Central memory CD8-positive, alpha-beta T cell (primary cell): ENCODE results near the gene SRA1.

Source experiments
- ATAC-seq: fragments of 150-1000 bp; cut with Tn5 transposase; replicated peaks from 2 replicates; pipeline ENCODE4 v1.10.0; 2022; ENCODE audit warnings: mild to moderate bottlenecking, moderate FRiP score, moderate number of reproducible peaks; ENCODE audit not compliant: poor library complexity, severe bottlenecking; ENCODE audit errors: extremely low read depth
- DNase-seq, 2 donors: peaks; one replicate each; pipeline ENCODE4 v3.0.0; 2021; ENCODE audit warnings: low spot score in 2 of 2
- H3K27ac Mint-ChIP-seq: one replicate; pipeline ENCODE4 v1.8.0; 2022; ENCODE audit warnings: low read depth, mild to moderate bottlenecking, moderate library complexity, mixed read lengths
- H3K27me3 Mint-ChIP-seq: one replicate; pipeline ENCODE4 v1.8.0; 2022; ENCODE audit warnings: mixed read lengths
- H3K36me3 Mint-ChIP-seq: one replicate; pipeline ENCODE4 v1.8.0; 2022; ENCODE audit warnings: mild to moderate bottlenecking, moderate library complexity, mixed read lengths; ENCODE audit not compliant: insufficient read depth
- H3K4me1 Mint-ChIP-seq: one replicate; pipeline ENCODE4 v1.8.0; 2022; ENCODE audit warnings: mixed read lengths
- H3K4me3 Mint-ChIP-seq: one replicate; pipeline ENCODE4 v1.8.0; 2022; ENCODE audit warnings: mild to moderate bottlenecking, moderate library complexity, mixed read lengths
- H3K9me3 Mint-ChIP-seq: one replicate; pipeline ENCODE4 v1.8.0; 2022; ENCODE audit warnings: mixed read lengths

The SRA1 gene

DNA sequence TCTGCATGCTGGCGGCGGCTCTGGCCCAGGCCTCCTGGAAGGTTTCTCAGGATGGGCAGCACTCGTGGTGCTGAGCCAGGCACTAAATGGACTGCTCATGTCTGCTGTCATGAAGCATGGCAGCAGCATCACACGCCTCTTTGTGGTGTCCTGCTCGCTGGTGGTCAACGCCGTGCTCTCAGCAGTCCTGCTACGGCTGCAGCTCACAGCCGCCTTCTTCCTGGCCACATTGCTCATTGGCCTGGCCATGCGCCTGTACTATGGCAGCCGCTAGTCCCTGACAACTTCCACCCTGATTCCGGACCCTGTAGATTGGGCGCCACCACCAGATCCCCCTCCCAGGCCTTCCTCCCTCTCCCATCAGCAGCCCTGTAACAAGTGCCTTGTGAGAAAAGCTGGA is 10.6 kb upstream of the SRA1 start:
- Mint-ChIP-seq H3K27ac (peak overlapping the region; percentile 94), H3K4me3 (no peak overlapping the region), H3K4me1 (peaks cover 59% of the 10 kb centered on the region), H3K36me3 (peaks cover 13% of the 10 kb centered on the region), H3K9me3 (no peaks in the 10 kb centered on the region), H3K27me3 (no peaks in the 10 kb centered on the region)
- DNase-seq (no peak), ATAC-seq (no peak)

DNA sequence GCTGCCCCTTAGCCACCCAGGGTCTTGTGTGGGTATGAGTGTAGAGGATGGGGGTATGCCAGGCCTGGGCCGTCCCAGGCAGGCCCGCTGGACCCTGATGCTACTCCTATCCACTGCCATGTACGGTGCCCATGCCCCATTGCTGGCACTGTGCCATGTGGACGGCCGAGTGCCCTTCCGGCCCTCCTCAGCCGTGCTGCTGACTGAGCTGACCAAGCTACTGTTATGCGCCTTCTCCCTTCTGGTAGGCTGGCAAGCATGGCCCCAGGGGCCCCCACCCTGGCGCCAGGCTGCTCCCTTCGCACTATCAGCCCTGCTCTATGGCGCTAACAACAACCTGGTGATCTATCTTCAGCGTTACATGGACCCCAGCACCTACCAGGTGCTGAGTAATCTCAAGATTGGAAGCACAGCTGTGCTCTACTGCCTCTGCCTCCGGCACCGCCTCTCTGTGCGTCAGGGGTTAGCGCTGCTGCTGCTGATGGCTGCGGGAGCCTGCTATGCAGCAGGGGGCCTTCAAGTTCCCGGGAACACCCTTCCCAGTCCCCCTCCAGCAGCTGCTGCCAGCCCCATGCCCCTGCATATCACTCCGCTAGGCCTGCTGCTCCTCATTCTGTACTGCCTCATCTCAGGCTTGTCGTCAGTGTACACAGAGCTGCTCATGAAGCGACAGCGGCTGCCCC is 10.0 kb upstream of the SRA1 start:
- Mint-ChIP-seq H3K9me3 (no peaks in the 10 kb centered on the region), H3K4me1 (peaks cover 59% of the 10 kb centered on the region), H3K36me3 (peaks cover 15% of the 10 kb centered on the region), H3K27me3 (no peaks in the 10 kb centered on the region), H3K27ac (peak overlapping the region; percentile 44), H3K4me3 (no peak overlapping the region)
- ATAC-seq = no peak
- no peak for DNase-seq

DNA sequence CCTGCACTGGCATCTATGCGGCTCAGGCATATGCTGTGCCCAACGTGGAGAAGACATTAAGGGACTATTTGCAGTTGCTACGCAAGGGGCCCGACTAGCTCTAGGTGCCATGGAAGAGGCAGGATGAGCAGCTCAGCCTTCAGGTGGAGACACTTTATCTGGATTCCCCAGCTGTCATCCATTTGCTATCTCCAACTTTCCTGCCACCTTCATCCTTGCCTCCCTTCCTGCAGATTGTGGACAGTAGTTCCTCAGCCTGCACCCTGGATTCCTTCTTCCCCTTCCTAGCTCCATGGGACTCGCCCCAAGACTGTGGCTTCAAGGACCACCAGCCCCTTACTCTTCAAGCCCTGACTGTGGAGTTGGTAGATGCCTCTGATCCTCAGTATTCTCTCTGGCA is 9.4 kb upstream of the SRA1 start:
- peak overlapping the region; percentile 44 for H3K27ac Mint-ChIP-seq
- DNase-seq (no peak), ATAC-seq (no peak)
- H3K9me3 Mint-ChIP-seq = no peaks in the 10 kb centered on the region
- H3K27me3 Mint-ChIP-seq = no peaks in the 10 kb centered on the region
- H3K4me1 Mint-ChIP-seq = peaks cover 59% of the 10 kb centered on the region
- H3K4me3 Mint-ChIP-seq = no peak overlapping the region
- peaks cover 15% of the 10 kb centered on the region for H3K36me3 Mint-ChIP-seq

DNA sequence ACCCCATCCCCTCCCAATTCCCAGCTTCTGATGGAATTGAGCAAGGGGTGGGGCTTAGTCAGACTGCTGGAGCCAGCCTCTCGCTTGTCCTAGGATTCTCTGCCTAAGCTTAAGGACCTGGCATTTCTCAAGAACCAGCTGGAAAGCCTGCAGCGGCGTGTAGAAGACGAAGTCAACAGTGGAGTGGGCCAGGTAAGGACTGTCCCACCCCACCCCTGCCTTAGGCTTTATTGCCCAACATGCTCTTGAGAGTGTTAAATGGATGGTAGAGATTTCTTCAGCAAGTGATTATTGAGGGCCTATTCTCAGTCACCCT is 8.5 kb upstream of the SRA1 start:
- Mint-ChIP-seq H3K27ac (peak overlapping the region; percentile 96), H3K9me3 (no peaks in the 10 kb centered on the region), H3K4me3 (peak overlapping the region; percentile 88), H3K4me1 (peaks cover 59% of the 10 kb centered on the region), H3K27me3 (no peaks in the 10 kb centered on the region), H3K36me3 (peaks cover 15% of the 10 kb centered on the region)
- ATAC-seq (no peak), DNase-seq (no peak)

DNA sequence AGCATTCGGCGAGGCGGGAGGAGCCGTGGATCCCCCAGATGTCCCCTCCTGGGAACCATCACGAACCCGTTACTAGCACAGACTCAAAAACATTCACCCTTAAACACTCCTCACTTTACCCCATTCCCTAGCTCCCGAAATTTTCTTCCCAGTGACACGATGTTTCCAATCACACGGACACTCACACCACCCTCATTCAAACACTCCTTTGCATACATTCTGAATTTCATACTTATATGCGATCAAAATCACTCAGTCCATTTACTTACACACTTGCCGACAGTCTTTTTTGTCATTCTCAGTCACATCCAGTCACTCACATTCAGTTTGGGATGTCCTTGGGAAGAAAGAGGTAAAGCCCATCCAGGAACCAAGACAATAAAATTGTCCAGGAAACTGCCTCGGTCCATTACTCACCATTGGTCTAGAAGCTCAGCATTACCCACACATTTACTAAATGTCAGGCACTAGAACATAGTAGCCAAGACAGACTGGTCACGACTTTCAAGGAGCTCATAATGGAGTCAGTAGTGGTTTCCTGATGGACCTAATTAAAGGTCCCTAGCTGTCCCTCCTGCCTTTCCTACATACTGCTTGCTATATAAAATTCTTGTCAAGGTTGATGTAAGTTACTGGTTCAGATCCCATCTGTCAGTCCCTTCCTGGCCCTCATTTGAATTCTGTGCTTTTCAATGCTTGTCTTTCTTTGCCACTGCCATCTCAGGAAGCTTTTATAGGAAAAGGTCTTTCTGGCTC is 7.9 kb upstream of the SRA1 start:
- H3K27me3 Mint-ChIP-seq = no peaks in the 10 kb centered on the region
- H3K9me3 Mint-ChIP-seq = no peaks in the 10 kb centered on the region
- ATAC-seq = peak; percentile 0
- H3K4me1 Mint-ChIP-seq = peaks cover 55% of the 10 kb centered on the region
- H3K36me3 Mint-ChIP-seq = peaks cover 15% of the 10 kb centered on the region
- peak overlapping the region; percentile 88 for H3K4me3 Mint-ChIP-seq
- peak overlapping the region; percentile 96 for H3K27ac Mint-ChIP-seq
- DNase-seq = no peak

DNA sequence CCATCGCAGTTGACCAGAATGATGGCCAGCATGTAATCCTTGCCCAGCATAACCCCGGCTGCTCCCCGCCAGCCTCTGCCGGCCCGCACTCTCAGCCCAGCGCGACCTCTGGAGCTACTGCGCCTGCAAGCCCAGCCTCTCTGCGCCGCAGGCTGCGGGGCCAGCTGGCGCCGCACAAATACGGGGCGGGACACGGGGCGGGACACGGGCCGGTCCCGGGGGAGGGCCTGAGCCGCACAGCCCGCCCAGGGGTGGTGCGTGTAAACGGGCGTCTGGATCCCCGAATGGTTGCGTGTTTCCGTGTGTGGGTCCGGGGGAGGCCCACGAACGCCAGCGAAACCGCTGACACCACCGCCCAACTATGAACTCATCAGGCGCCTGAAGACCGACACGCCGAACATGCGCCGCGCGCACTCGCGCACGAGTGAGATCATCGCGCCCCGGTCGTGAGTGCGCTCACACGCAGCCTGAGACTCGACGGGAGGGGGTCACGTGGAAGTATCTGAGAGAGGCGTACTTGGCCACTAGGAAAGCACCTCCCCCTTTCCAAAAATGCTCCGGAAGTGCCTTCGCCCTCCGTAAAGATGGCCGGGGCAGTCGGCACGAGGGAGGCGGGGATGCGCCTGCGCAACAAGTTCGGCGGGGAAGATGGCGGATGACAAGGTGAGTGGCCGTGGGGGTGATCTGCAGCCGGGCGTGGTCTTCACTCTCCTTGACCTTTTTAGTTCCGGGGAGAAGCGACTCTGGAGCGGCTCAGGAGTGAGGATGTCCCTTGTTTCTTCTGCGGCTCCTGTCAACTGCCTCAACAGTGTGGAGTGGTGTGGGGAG is 7.1 kb upstream of the SRA1 start, which contains the start of the genes APBB3 and SLC35A4:
APBB3 (minus strand) TSS at position 403 of the 828 bp plus-strand sequence; CDS start at position 50, 353 bp downstream.
SLC35A4 (plus strand) TSS at position 633 of the 828 bp plus-strand sequence. CDS start 2,342 bp downstream, outside the sequence.
- ATAC-seq (peak; percentile 88), DNase-seq (peak; percentile 90 to 98)
- Mint-ChIP-seq H3K36me3 (peaks cover 12% of the 10 kb centered on the region), H3K9me3 (no peaks in the 10 kb centered on the region), H3K27ac (peak within 1 kb of the TSS; percentile 96), H3K4me1 (peaks cover 53% of the 10 kb centered on the region), H3K27me3 (no peaks in the 10 kb centered on the region), H3K4me3 (peak within 1 kb of the TSS; percentile 88)

DNA sequence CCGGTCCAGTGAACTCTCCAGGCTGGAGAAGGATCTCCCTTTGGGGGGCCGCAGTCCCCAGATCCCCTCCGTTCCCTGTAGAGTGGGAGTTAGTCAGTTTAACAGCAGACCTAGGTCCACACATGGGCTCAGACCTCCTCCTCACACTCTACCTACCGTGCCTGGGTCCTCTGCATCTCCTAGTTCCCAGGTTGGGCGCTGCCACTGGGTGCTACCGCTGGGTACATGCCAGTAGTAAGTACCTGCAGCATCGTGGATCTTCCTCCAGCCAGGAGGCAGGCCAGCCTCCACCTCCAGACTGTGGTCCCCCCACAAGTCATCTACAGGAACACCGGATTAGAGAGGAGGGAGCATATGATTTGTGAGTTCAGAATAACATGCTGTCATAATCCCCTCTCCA is 6.3 kb upstream of the SRA1 start:
- H3K9me3 Mint-ChIP-seq = no peaks in the 10 kb centered on the region
- peak overlapping the region; percentile 88 for H3K4me3 Mint-ChIP-seq
- H3K27me3 Mint-ChIP-seq = no peaks in the 10 kb centered on the region
- peak overlapping the region; percentile 96 for H3K27ac Mint-ChIP-seq
- ATAC-seq (no peak), DNase-seq (no peak)
- H3K36me3 Mint-ChIP-seq = peaks cover 12% of the 10 kb centered on the region
- H3K4me1 Mint-ChIP-seq = peaks cover 46% of the 10 kb centered on the region

DNA sequence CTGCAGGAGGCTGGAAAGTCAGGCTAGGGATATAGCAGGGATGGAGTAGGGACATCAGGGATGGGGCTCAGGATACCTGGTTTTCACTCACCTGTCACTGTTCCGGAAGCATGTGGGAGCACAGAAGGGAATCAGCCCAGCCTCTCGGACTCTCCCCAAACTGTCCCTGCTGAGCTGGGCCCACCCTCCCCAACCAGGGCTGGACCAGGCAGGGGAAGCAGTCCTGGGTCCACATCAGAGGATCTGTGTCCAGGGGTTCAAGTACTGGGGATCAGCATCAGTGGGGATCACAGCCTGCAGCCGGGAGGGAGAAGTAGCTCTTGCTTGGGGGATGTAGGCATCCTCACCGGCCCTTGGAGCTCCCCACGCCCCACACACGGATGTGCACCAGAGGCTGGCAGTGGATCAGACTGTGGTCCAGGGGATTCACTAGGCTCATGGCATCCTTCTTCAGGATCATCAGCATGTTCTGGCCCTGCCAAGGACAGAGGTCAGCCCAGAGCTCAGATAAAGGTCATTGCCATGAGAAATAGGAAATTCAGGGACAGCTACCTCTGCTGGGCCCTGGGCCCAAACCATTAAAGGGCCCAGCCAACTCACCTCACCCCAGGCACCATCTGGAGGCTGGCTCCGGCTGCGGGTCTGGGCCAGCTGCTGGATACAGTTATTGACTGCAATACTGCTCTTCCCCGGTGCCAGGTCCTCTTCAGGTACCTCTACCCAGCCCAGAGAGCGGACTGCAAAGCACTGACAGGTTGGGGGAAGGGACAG is 4.7 kb upstream of the SRA1 start:
- H3K27ac Mint-ChIP-seq = no peak overlapping the region
- DNase-seq = no peak
- peak overlapping the region; percentile 88 for H3K4me3 Mint-ChIP-seq
- ATAC-seq = no peak
- no peaks in the 10 kb centered on the region for H3K27me3 Mint-ChIP-seq
- no peaks in the 10 kb centered on the region for H3K9me3 Mint-ChIP-seq
- H3K4me1 Mint-ChIP-seq = peaks cover 44% of the 10 kb centered on the region
- H3K36me3 Mint-ChIP-seq = peaks cover 24% of the 10 kb centered on the region

DNA sequence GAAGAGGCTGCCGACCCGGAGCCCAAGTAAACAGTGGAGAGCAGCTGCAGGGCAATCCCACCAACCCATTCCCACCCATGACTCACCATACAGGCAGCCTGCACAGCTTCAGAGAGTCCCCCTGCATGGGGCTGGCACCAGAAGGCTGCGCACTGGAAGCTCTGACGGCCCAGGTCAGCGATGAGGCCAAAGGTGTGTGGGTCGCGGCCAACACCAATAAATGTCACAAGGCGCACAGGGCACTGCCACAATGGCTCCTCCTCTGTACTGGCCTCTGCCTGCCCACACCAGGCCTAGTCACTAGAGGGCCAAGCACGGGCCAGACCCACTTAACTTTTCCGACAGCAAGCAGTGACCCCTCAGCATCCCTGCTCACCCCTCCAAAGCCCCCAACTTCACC is 3.0 kb upstream of the SRA1 start:
- Mint-ChIP-seq H3K27me3 (no peaks in the 10 kb centered on the region), H3K4me1 (peaks cover 45% of the 10 kb centered on the region), H3K36me3 (peaks cover 23% of the 10 kb centered on the region), H3K27ac (no peak overlapping the region), H3K9me3 (no peaks in the 10 kb centered on the region), H3K4me3 (no peak overlapping the region)
- ATAC-seq (no peak), DNase-seq (no peak)

DNA sequence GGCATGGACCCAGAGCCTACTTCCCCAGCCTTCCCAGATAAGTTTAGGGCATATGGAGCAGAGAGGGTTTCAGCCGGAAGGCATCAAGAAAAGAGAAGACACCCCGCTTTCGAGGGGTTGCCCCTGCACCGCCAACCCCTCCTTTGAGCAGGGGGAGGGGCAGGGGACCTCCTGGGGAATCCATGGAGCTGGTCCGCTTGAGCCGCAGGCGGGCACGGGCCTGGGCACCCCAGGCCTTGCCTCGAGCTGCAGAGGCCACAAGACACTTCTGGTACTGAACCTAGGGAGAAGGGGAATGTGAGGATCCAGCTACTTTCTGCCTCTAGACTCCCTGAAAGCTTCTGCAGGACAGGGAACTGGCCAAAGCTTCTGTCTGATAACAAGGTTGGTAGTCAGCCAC is 1.3 kb upstream of the SRA1 start:
- H3K4me3 Mint-ChIP-seq = no peak overlapping the region

DNA sequence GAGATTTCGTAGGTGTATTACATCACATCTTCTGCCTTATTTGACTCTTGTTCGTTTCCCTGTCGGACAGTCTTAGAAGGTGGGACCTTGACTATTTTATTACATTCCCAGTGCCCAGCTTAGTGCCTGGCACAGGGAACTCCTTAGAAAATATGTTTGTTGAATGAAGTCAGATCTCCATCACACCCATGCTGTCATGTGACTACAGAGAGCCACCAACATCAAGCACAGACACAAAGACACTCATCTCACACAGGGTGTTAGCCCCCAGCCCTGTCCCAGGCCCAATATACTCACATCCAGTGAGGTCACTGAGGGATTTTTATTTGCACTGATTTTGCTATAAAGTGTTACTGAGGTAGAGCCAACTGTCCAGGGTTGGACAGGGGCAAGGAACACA is 692 bp upstream of the SRA1 start:
- Mint-ChIP-seq H3K4me1 (peaks cover 53% of the 10 kb centered on the region), H3K27ac (peak overlapping the region; percentile 95), H3K36me3 (peaks cover 20% of the 10 kb centered on the region), H3K9me3 (no peaks in the 10 kb centered on the region), H3K27me3 (no peaks in the 10 kb centered on the region), H3K4me3 (peak overlapping the region; percentile 87)
- DNase-seq (no peak), ATAC-seq (no peak)

More for the DNA sequence above, 1.3 kb upstream of the SRA1 start:
- Mint-ChIP-seq H3K36me3 (peaks cover 18% of the 10 kb centered on the region), H3K27me3 (no peaks in the 10 kb centered on the region), H3K9me3 (no peaks in the 10 kb centered on the region), H3K4me1 (peaks cover 47% of the 10 kb centered on the region), H3K27ac (no peak overlapping the region)
- no peak for ATAC-seq
- no peak for DNase-seq

DNA sequence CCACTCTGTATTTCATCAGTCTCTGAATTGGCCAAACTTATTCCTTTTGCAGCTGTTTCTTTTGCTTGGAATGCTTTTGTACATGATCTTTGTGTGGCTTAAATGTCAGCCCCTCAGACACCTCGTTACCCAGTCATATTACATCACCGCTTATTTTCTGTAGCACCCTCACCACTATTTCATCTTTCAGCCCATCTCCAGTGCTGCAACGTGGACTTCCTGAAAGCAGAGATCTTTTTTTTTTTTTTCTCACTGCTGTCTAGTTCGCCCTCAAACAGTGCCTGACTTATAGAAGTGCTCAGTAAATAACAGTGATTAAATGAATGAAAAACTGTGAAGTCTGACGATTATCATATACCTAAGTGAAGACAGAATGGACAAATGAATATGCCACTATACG is 835 bp downstream of the SRA1 start:
- Mint-ChIP-seq H3K27ac (peak overlapping the region; percentile 95), H3K27me3 (no peaks in the 10 kb centered on the region), H3K36me3 (peaks cover 21% of the 10 kb centered on the region), H3K4me1 (peaks cover 55% of the 10 kb centered on the region), H3K9me3 (no peaks in the 10 kb centered on the region), H3K4me3 (peak overlapping the region; percentile 87)
- DNase-seq (no peak), ATAC-seq (no peak)
